Mucosa of descending colon (tissue), 3 donors: ENCODE measurements around the gene KIZ. TPM values are rescaled to one million over a fixed set of nuclear protein-coding genes. Genes with fewer than 3 reads are reported as not detected.

ENCODE experiments used
- ATAC-seq: fragments of 200-7000 bp; cut with Tn5 transposase; one replicate; pipeline ENCODE4 v1.9.1; 2020; ENCODE audit warnings: mild to moderate bottlenecking, moderate library complexity
- DNase-seq, 3 donors: peaks; one replicate each; pipeline ENCODE4 v3.0.0-alpha.2; 2020
- H3K36me3 ChIP-seq: fragments of 200-600 bp; one replicate; pipeline ENCODE4 v1.8.0; 2021; ENCODE audit warnings: low read depth, mild to moderate bottlenecking
- H3K4me1 ChIP-seq: fragments of 200-600 bp; one replicate; pipeline ENCODE4 v1.8.0; 2021; ENCODE audit warnings: low read depth, mild to moderate bottlenecking
- H3K4me3 ChIP-seq: fragments of 200-600 bp; one replicate; pipeline ENCODE4 v1.8.0; 2021; ENCODE audit warnings: mild to moderate bottlenecking
- H3K9me3 ChIP-seq: fragments of 200-600 bp; one replicate; pipeline ENCODE4 v1.8.0; 2021; ENCODE audit warnings: mild to moderate bottlenecking
- intact Hi-C, 2 donors: fragments of 100-400 bp; cut with DNase I in 1 of 2; cut with micrococcal nuclease in 1 of 2; formaldehyde crosslinking; loops; one replicate each; pipeline versions ENCODE4 v1.11.0 to v1.11.1; 2022; cut with DNase I, micrococcal nuclease
- total RNA-seq, 3 donors: library from RNA; stranded (reverse); fragmentation: NEBNext Ultra II Directional in 2 of 3; extraction: Animal tissue kit (Norgen Biotek cat#: 25700) in 2 of 3; gene quantifications; one replicate each; pipeline versions ENCODE4 v1.2.1 to v1.2.4, GENCODE V29; 2021 to 2023
- TF ChIP-seq, protein P1 (sequence below): fragments of 200-600 bp; IDR thresholded peaks from one replicate; pipeline ENCODE4 v1.8.0; 2022; ENCODE audit warnings: antibody characterized with exemption, mild to moderate bottlenecking
- donor health status: DM: no; HTN: no; CAD: no; lungs with moderate emphysema.
- donor health status: DM: no; HTN: no; CAD: no.
- donor health status: DM: no; HTN: yes; CAD: no.

Gene KIZ
- total RNA-seq, 3 donors from 2014 or later, result 9.4 to 114 (median 14.2) TPM

DNA sequence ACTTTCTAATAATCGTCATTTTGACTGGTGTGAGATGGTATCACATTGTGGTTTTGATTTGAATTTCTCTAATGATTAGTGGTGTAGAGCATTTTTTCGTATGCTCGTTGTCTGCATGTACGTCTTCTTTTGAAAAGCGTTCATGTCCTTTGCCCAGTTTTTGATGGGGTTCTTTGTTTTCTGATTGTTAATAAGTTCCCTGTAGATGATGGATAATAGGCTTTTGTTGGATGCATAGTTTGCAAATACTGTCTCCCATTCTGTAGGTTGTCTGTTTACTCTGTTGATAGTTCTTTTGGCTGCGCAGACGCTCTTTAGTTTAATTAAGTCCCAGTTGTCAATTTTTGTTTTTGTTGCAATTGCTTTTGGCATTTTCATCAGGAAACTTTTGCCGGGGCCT is 144.9 kb downstream of the KIZ start:
- no peaks in the 10 kb centered on the region for H3K9me3 ChIP-seq
- no peak for ATAC-seq
- H3K4me1 ChIP-seq, result peaks cover 2% of the 10 kb centered on the region
- no peak for DNase-seq
- intact Hi-C loops, result no loop called here
- H3K36me3 ChIP-seq, result no peaks in the 10 kb centered on the region
- H3K4me3 ChIP-seq, result no peak overlapping the region
- TF ChIP-seq, protein P1, sequence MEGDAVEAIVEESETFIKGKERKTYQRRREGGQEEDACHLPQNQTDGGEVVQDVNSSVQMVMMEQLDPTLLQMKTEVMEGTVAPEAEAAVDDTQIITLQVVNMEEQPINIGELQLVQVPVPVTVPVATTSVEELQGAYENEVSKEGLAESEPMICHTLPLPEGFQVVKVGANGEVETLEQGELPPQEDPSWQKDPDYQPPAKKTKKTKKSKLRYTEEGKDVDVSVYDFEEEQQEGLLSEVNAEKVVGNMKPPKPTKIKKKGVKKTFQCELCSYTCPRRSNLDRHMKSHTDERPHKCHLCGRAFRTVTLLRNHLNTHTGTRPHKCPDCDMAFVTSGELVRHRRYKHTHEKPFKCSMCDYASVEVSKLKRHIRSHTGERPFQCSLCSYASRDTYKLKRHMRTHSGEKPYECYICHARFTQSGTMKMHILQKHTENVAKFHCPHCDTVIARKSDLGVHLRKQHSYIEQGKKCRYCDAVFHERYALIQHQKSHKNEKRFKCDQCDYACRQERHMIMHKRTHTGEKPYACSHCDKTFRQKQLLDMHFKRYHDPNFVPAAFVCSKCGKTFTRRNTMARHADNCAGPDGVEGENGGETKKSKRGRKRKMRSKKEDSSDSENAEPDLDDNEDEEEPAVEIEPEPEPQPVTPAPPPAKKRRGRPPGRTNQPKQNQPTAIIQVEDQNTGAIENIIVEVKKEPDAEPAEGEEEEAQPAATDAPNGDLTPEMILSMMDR, result no peak

DNA sequence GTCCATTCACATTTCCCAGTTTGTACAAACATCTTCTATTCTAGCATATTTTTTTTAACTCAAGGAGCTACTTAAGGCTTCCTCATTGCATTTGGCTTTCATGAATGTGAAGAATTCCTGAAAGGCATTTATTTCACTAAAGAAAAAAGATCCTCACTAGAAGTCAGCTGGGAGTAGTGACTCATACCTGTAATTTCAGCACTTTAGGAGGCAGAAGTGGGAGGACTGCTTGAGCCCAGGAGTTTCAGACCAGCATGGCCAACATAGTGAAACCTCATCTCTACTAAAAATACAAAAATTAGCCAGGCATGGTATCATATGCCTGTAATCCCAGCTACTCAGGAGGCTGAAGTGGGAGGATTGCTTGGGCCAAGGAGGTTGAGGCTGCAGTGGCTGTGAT is 146.4 kb downstream of the KIZ start:
- TF ChIP-seq, protein P1, result no peak
- Histone ChIP-seq H3K4me1 (peaks cover 6% of the 10 kb centered on the region), H3K36me3 (no peaks in the 10 kb centered on the region), H3K9me3 (no peaks in the 10 kb centered on the region), H3K4me3 (no peak overlapping the region)
- DNase-seq (no peak), ATAC-seq (no peak)
- intact Hi-C loops, result no loop called here

DNA sequence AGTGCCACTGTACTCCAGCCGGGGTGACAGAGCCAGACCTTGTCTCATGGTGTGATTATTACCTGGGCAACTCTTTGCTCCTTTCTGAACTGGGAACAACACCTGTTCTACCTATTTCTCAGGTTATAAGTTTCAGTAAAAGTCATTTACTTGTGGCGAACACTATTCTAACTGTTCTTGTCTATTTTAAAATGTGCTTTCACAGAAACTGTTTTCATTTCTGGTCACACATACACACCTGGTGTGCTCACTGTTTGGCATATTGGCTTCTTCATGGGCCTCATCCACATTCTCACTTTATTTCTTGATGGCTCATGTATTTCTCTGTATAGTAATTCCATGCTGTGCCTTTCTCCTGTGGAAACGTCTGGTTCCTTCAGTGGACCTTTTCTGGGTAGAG is 146.8 kb downstream of the KIZ start:
- intact Hi-C loops, result no loop called here
- no peaks in the 10 kb centered on the region for H3K9me3 ChIP-seq
- no peaks in the 10 kb centered on the region for H3K36me3 ChIP-seq
- TF ChIP-seq, protein P1, result no peak
- H3K4me1 ChIP-seq, result peaks cover 6% of the 10 kb centered on the region
- ATAC-seq (no peak), DNase-seq (no peak)
- no peak overlapping the region for H3K4me3 ChIP-seq

DNA sequence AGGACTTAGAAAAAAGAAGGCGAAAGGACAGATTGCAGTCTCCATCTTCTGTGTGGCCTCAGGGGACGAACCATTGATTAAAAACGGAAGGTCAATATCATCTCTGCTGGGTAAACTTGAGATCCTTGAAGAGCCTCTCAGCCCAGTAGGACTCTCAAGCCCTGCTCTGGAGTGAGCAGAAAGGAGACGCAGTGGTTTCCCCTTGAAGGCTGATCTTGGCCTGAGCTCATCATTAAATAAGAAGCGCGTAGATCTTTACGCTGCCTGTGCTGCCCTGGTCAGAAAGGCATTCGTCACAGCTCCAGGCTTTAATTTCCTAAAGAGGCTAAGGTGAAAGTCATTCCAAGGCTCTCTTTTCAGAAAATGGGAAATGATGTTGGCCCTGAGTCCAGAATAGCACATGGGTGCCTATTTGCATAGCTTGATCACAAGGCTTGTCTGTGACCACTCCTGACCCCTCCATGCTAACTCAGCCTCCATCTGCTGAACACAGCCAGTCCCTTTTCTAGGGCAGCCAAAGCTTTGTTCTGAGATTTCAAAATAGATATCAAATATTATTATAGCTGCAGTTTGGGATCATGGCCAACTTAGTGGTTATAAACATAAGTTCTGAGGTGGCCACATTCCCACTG is 148.0 kb downstream of the KIZ start:
- Histone ChIP-seq H3K36me3 (no peaks in the 10 kb centered on the region), H3K4me1 (peaks cover 6% of the 10 kb centered on the region), H3K9me3 (no peaks in the 10 kb centered on the region), H3K4me3 (no peak overlapping the region)
- ATAC-seq, result no peak
- intact Hi-C loops, result no loop called here
- DNase-seq, result no peak
- TF ChIP-seq, protein P1, result no peak

DNA sequence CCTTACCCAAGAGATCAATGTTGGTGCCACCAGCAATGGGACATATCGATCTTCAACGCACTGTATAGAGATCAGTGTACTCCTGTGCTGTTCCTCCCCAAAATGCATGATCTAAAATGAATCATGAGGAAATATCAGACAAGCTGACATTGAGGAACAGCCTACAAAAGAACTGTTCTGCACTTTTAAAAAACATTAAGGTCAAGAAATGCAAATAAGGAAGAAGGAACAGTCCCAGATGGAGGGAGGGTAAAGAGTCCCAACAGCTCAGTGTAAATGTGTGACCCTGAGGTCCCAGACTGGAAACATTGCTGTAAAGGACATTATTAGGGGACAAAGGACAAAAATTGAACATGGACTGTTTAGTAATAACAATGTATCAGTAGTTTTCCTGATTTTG is 152.9 kb downstream of the KIZ start:
- intact Hi-C loops, result no loop called here
- H3K4me3 ChIP-seq, result no peak overlapping the region
- peak; percentile 35 for ATAC-seq
- TF ChIP-seq, protein P1, result no peak
- DNase-seq, result no peak
- H3K4me1 ChIP-seq, result peaks cover 8% of the 10 kb centered on the region
- H3K36me3 ChIP-seq, result no peaks in the 10 kb centered on the region
- H3K9me3 ChIP-seq, result no peaks in the 10 kb centered on the region
